Measurements from ENCODE around the gene ZNF417. TPM values are rescaled to one million over a fixed set of nuclear protein-coding genes. Genes with fewer than 3 reads are reported as not detected.

ZNF417 gene
- total and polyA plus RNA-seq, 2 of the 4 experiments (the other 2 are of a cell fraction): 4.0 to 23.1 TPM

- CTCF ChIA-PET: no interaction called here
- Histone ChIP-seq H3K4me3 (ENCODE audit: insufficient read depth, low read depth, low read length) (no peak overlapping the region), H3K56ac (ENCODE audit: extremely low read depth, insufficient read depth, low read length) (no peak overlapping the region), H3K27me3 (ENCODE audit: control insufficient read depth, insufficient read depth, low read length) (no peaks in the 10 kb centered on the region), H2BK20ac (ENCODE audit: low read depth, low read length) (no peak overlapping the region), H4K5ac (ENCODE audit: low read depth, low read length) (no peak overlapping the region), H2BK5ac (ENCODE audit: low read depth, low read length, poor library complexity, severe bottlenecking) (no peak overlapping the region), H3K4me2 (ENCODE audit: low read depth, low read length) (no peak overlapping the region), H3K27ac (ENCODE audit: insufficient read depth, low read length) (no peak overlapping the region), H2BK120ac (ENCODE audit: low read depth, low read length) (no peak overlapping the region), H3K4ac (ENCODE audit: low read depth, low read length) (no peak overlapping the region), H2AK5ac (ENCODE audit: low read depth, low read length) (no peak overlapping the region), H2BK15ac (ENCODE audit: low read depth, low read length) (no peak overlapping the region), H3K4me1 (ENCODE audit: control insufficient read depth, insufficient read depth, low read length) (no peaks in the 10 kb centered on the region), H4K91ac (ENCODE audit: insufficient read depth, low read depth, low read length) (no peak overlapping the region), H3K18ac (ENCODE audit: low read depth, low read length) (no peak overlapping the region), H3K9me3 (ENCODE audit: control insufficient read depth, insufficient read depth, low read length) (peaks cover 47% of the 10 kb centered on the region), H3K9me1 (ENCODE audit: insufficient read depth, low read length) (no peaks in the 10 kb centered on the region), H3K23ac (ENCODE audit: low read depth, low read length) (no peak overlapping the region), H2AK9ac (replicated peaks; ENCODE audit: low read depth, low read length, poor library complexity) (no peak overlapping the region), H4K20me1 (ENCODE audit: insufficient read depth, low read length) (no peaks in the 10 kb centered on the region), H2AFZ (replicated peaks; ENCODE audit: low read length, poor library complexity) (no peak overlapping the region), H3K36me3 (ENCODE audit: control insufficient read depth, insufficient read depth, low read length) (no peaks in the 10 kb centered on the region; the same call in 1 of the 2 replicates), H3K14ac (replicated peaks; ENCODE audit: low read depth, low read length) (no peak overlapping the region), H4K8ac (ENCODE audit: low read depth in 2 of 2, low read length in 2 of 2) (no peak overlapping the region), H3K9ac (ENCODE audit: low read depth, low read length) (no peak overlapping the region), H3K79me1 (ENCODE audit: low read depth in 1 of 2, low read length in 2 of 2) (no peaks in the 10 kb centered on the region)
- in situ Hi-C loops (cut with MboI; ENCODE audit: low sequenced_read_pairs) (no loop called here), intact Hi-C loops (cut with micrococcal nuclease) (no loop called here), dilution Hi-C loops (cut with HindIII; ENCODE audit: low sequenced_read_pairs, unreplicated experiment) (no loop called here)
- ATAC-seq (ENCODE audit: low read depth) (no peak), DNase-seq (no peak)
- POLR2A ChIA-PET (ENCODE audit: unreplicated experiment): no interaction called here
- BruUV-seq (replicated peaks): no TSS peak
- WGBS, 2 experiments (ENCODE audit: extremely low coverage in 2 of 2, insufficient read length in 1 of 2): no CpG with 5 or more reads among the region's 8 CpGs
- TF ChIP-seq RAD21 (IDR thresholded peaks at IDR 0.05; ENCODE audit: low read length) (no peak), CTCF (conservative IDR thresholded peaks at IDR 0.05; ENCODE audit: low read depth, low read length) (no peak), SMC3 (IDR thresholded peaks at IDR 0.05; ENCODE audit: low read depth, low read length) (no peak), CEBPB (IDR thresholded peaks at IDR 0.05; ENCODE audit: low read depth, low read length) (no peak), RFX5 (IDR thresholded peaks at IDR 0.05; ENCODE audit: low read depth, low read length) (no peak), NFE2L2 (IDR thresholded peaks at IDR 0.05; ENCODE audit: low read depth, low read length) (no peak), USF2 (IDR thresholded peaks at IDR 0.05; ENCODE audit: low read depth, low read length) (no peak), POLR2A (IDR thresholded peaks at IDR 0.05; ENCODE audit: low read depth, low read length) (no peak)
These were observed 48.4 kb upstream of the ZNF417 start for GRCh38 chr19:57964761-57965160.

Measured in IMR-90 (cell line).